Activated CD8-positive, alpha-beta T cell treated with anti-CD3 and anti-CD28 coated beads for 36 hours (primary cell): Measurements from ENCODE around the gene TCF7L2. TPM values are rescaled to one million over a fixed set of nuclear protein-coding genes. Genes with fewer than 3 reads are reported as not detected.

Experiments used
- ATAC-seq: fragments of 200-7000 bp; cut with Tn5 transposase; one replicate; pipeline ENCODE4 v1.10.0; 2021; ENCODE audit warnings: mild to moderate bottlenecking, moderate library complexity
- CTCF ChIA-PET: fragments of 350-600 bp; sonication (Branson Sonifier 250); formaldehyde crosslinking; loops from one replicate; lab custom pipeline; 2021; ENCODE audit warnings: antibody characterized with exemption; lab: Charles Lee
- POLR2A ChIA-PET: fragments of 350-600 bp; sonication (Branson Sonifier 250); formaldehyde crosslinking; loops from one replicate; lab custom pipeline; 2021; ENCODE audit warnings: antibody characterized with exemption; lab: Charles Lee
- DNase-seq: peaks from one replicate; pipeline ENCODE4 v3.0.0-alpha.2; 2020
- H3K27ac Mint-ChIP-seq: one replicate; pipeline ENCODE4 v1.8.0; 2021; ENCODE audit warnings: mild to moderate bottlenecking, mixed read lengths
- H3K27me3 Mint-ChIP-seq: one replicate; pipeline ENCODE4 v1.8.0; 2021; ENCODE audit warnings: mixed read lengths
- H3K36me3 Mint-ChIP-seq: one replicate; pipeline ENCODE4 v1.8.0; 2021; ENCODE audit warnings: low read depth, mixed read lengths
- H3K4me1 Mint-ChIP-seq: one replicate; pipeline ENCODE4 v1.8.0; 2021; ENCODE audit warnings: low read depth, mixed read lengths
- H3K4me3 Mint-ChIP-seq: one replicate; pipeline ENCODE4 v1.8.0; 2021; ENCODE audit warnings: mild to moderate bottlenecking, moderate library complexity, mixed read lengths
- H3K9me3 Mint-ChIP-seq: one replicate; pipeline ENCODE4 v1.8.0; 2021; ENCODE audit warnings: mixed read lengths
- CTCF ChIP-seq: fragments of 200-600 bp; IDR thresholded peaks from one replicate; pipeline ENCODE4 v1.8.0; 2022; ENCODE audit warnings: antibody characterized with exemption, mild to moderate bottlenecking
- intact Hi-C: fragments of 100-400 bp; cut with micrococcal nuclease; formaldehyde crosslinking; loops from one replicate; pipeline ENCODE4 v1.10.0; 2022
- total RNA-seq, 2 experiments: library from RNA; stranded (reverse); gene quantifications; one replicate each; pipeline ENCODE4 v1.2.3, GENCODE V29; 2021

TCF7L2 gene
- total RNA-seq, 2 experiments from 2014 or later: 1.5 to 1.6 TPM

GRCh38 chr10:113095419-113096127 lies 145.5 kb downstream of the TCF7L2 start:
- CTCF ChIA-PET: no interaction called here
- H3K27me3 Mint-ChIP-seq: no peaks in the 10 kb centered on the region
- peaks cover 6% of the 10 kb centered on the region for H3K9me3 Mint-ChIP-seq
- H3K4me1 Mint-ChIP-seq: peaks cover 33% of the 10 kb centered on the region
- ATAC-seq: no peak
- H3K36me3 Mint-ChIP-seq: peaks cover 8% of the 10 kb centered on the region
- H3K4me3 Mint-ChIP-seq: no peak overlapping the region
- no peak for TF ChIP-seq CTCF
- DNase-seq: no peak
- no peak overlapping the region for H3K27ac Mint-ChIP-seq
- intact Hi-C loops: loop anchor here (2.0 kb wide), 1 partner anchor 115 kb away; no protein-coding TSS in a partner anchor
- POLR2A ChIA-PET: interaction anchor here (1.3 kb wide), 1 partner anchor 9 kb away, joined by 3 read pairs; no protein-coding TSS in a partner anchor

GRCh38 chr10:113096128-113096996 lies 146.3 kb downstream of the TCF7L2 start:
- Mint-ChIP-seq H3K27me3 (no peaks in the 10 kb centered on the region), H3K36me3 (peaks cover 8% of the 10 kb centered on the region), H3K27ac (no peak overlapping the region), H3K9me3 (peaks cover 6% of the 10 kb centered on the region), H3K4me1 (peaks cover 33% of the 10 kb centered on the region), H3K4me3 (no peak overlapping the region)
- CTCF ChIA-PET: no interaction called here
- intact Hi-C loops: no loop called here
- TF ChIP-seq CTCF: no peak
- ATAC-seq (no peak), DNase-seq (no peak)
- POLR2A ChIA-PET: interaction anchor here (0.7 to 1.4 kb wide), 2 partner anchors 11 to 34 kb away, joined by 3 read pairs; no protein-coding TSS in a partner anchor

GRCh38 chr10:113097036-113097435 lies 147.0 kb downstream of the TCF7L2 start:
- CTCF ChIA-PET: no interaction called here
- intact Hi-C loops: no loop called here
- POLR2A ChIA-PET: interaction anchor here (0.7 to 1.4 kb wide), 2 partner anchors 12 to 34 kb away, joined by 3 read pairs; no protein-coding TSS in a partner anchor

GRCh38 chr10:113099431-113100183 lies 149.6 kb downstream of the TCF7L2 start:
- no peak for TF ChIP-seq CTCF
- Mint-ChIP-seq H3K36me3 (no peaks in the 10 kb centered on the region), H3K27me3 (no peaks in the 10 kb centered on the region), H3K27ac (no peak overlapping the region), H3K4me1 (peaks cover 14% of the 10 kb centered on the region), H3K9me3 (no peaks in the 10 kb centered on the region), H3K4me3 (no peak overlapping the region)
- ChIA-PET POLR2A (interaction anchor here (1.1 kb wide), 1 partner anchor 143 kb away, joined by 3 read pairs; no protein-coding TSS in a partner anchor), CTCF (no interaction called here)
- ATAC-seq: no peak
- intact Hi-C loops: no loop called here
- no peak for DNase-seq

More at GRCh38 chr10:113097036-113097435, 147.0 kb downstream of the TCF7L2 start:
- Mint-ChIP-seq H3K36me3 (peaks cover 8% of the 10 kb centered on the region), H3K9me3 (peaks cover 6% of the 10 kb centered on the region), H3K4me3 (no peak overlapping the region), H3K4me1 (peaks cover 33% of the 10 kb centered on the region), H3K27ac (no peak overlapping the region), H3K27me3 (no peaks in the 10 kb centered on the region)
- TF ChIP-seq CTCF: no peak
- ATAC-seq (no peak), DNase-seq (no peak)
